H1 (cell line): ENCODE data around the gene RNASEL. TPM values are rescaled to one million over a fixed set of nuclear protein-coding genes. Genes with fewer than 3 reads are reported as not detected.

Experiments used
- polyA plus RNA-seq, 7 experiments: library from polyadenylated mRNA; depleted of rRNA in 3 of 7; stranded (reverse) in 5 of 7; unstranded in 2 of 7; fragments of >200 nt in 5 of 7; fragments of 200-250 nt in 2 of 7; gene quantifications; 1 replicate in 5 of 7; 2 replicates in 1 of 7; 4 replicates in 1 of 7; pipeline versions ENCODE4 v1.2.1 to v1.2.3, GENCODE V29; 2011 to 2013; ENCODE audit warnings: missing spikeins in 2 of 7, mixed read lengths in 2 of 7
- small RNA-seq: library from polyadenylated mRNA; stranded (forward); fragments of <200 nt; extraction: miRNeasy Mini kit (QIAGEN cat#:217004); gene quantifications from one replicate; pipeline ENCODE3, GENCODE V24; 2013; ENCODE audit not compliant: insufficient read depth
- total RNA-seq: library from RNA; stranded (reverse); fragmentation: NEBNext Ultra II Directional; extraction: Animal tissue kit (Norgen Biotek cat#: 25700); gene quantifications from 2 replicates; pipeline ENCODE4 v1.2.1, GENCODE V29; 2021

The RNASEL gene
- total and polyA plus RNA-seq, 2 of the 8 experiments (the other 6 are each of a cell fraction or from before 2014, with no cell fraction given) = 0.39 to 0.78 TPM

Small RNA genes within 50 kb of the gene (small RNA-seq; reads per million reads assigned to genes)
- gene RF00017 = not detected

Other genes starting within 250 kb of the RNASEL start
- 453 and 457 TPM in 2 replicates for gene GLUL, start 197.5 kb downstream of the RNASEL start, total RNA-seq
- gene GLUL, start 197.5 kb downstream of the RNASEL start, polyA plus RNA-seq (2011; rRNA removed) = 261 and 313 TPM in 2 replicates
- gene TEDDM1, start 188.6 kb downstream of the RNASEL start, total RNA-seq = not detected in 2 replicates
- gene TEDDM1, start 188.6 kb downstream of the RNASEL start, polyA plus RNA-seq (2011; rRNA removed) = not detected in 2 replicates
- gene RGSL1, start 139.1 kb downstream of the RNASEL start, total RNA-seq = not detected in 2 replicates
- not detected in 2 replicates for gene RGSL1, start 139.1 kb downstream of the RNASEL start, polyA plus RNA-seq (2011; rRNA removed)
- 8.1 and 9.8 TPM in 2 replicates for gene RGS16, start 15.1 kb upstream of the RNASEL start, total RNA-seq
- 5.7 and 7.7 TPM in 2 replicates for gene RGS16, start 15.1 kb upstream of the RNASEL start, polyA plus RNA-seq (2011; rRNA removed)
- gene RGS8, start 95.3 kb upstream of the RNASEL start, total RNA-seq = 0.13 and 0.29 TPM in 2 replicates
- gene RGS8, start 95.3 kb upstream of the RNASEL start, polyA plus RNA-seq (2011; rRNA removed) = 0.16 and 0.23 TPM in 2 replicates
- 2.3 and 4.4 TPM in 2 replicates for gene NPL, start 200.5 kb upstream of the RNASEL start, total RNA-seq
- gene NPL, start 200.5 kb upstream of the RNASEL start, polyA plus RNA-seq (2011; rRNA removed) = 2.2 and 2.6 TPM in 2 replicates